ENCODE measurements around the gene FNBP1.

FNBP1 gene

GRCh38 chr9:129932303-129933151 lies 110.5 kb downstream of the FNBP1 start:
- peaks cover 3 to 40% (median 31%) of the 10 kb centered on the region in 5 donors for H3K4me1 ChIP-seq (ENCODE audit: control insufficient read depth in 5 of 5, insufficient read depth in 5 of 5, low read length in 5 of 5)

GRCh38 chr9:129930743-129931142 lies 112.2 kb downstream of the FNBP1 start:
- Histone ChIP-seq H3K9ac (ENCODE audit: low read length in 5 of 5) (no peak overlapping the region), H3K27ac (ENCODE audit: low read depth, low read length) (no peak overlapping the region), H3K4me3 (ENCODE audit: low read depth in 1 of 5, low read length in 5 of 5) (no peak overlapping the region), H3K9me3 (ENCODE audit: control insufficient read depth in 5 of 5, low read length in 5 of 5) (no peaks in the 10 kb centered on the region), H3K4me1 (ENCODE audit: control insufficient read depth in 5 of 5, insufficient read depth in 5 of 5, low read length in 5 of 5) (peaks cover 3 to 40% (median 31%) of the 10 kb centered on the region in 5 donors), H3K36me3 (ENCODE audit: control insufficient read depth in 5 of 5, insufficient read depth in 5 of 5, low read length in 5 of 5) (peaks cover 6 to 16% (median 11%) of the 10 kb centered on the region in 5 donors), H3K27me3 (ENCODE audit: control insufficient read depth in 5 of 5, insufficient read depth in 4 of 5, low read length in 5 of 5) (no peaks in the 10 kb centered on the region)

More at GRCh38 chr9:129932303-129933151, 110.5 kb downstream of the FNBP1 start:
- H3K4me3 ChIP-seq (ENCODE audit: low read depth in 1 of 5, low read length in 5 of 5) = peak overlapping the region in 2 of 5 donors; percentile 18 to 22
- peaks cover 0 to 5% (median 4%) of the 10 kb centered on the region in 5 donors for H3K36me3 ChIP-seq (ENCODE audit: control insufficient read depth in 5 of 5, insufficient read depth in 5 of 5, low read length in 5 of 5)
- no peaks in the 10 kb centered on the region for H3K9me3 ChIP-seq (ENCODE audit: control insufficient read depth in 5 of 5, low read length in 5 of 5)
- no peaks in the 10 kb centered on the region for H3K27me3 ChIP-seq (ENCODE audit: control insufficient read depth in 5 of 5, insufficient read depth in 4 of 5, low read length in 5 of 5)
- H3K9ac ChIP-seq (ENCODE audit: low read length in 5 of 5) = peak overlapping the region in 2 of 5 donors; percentile 13 to 62
- peak overlapping the region; percentile 64 for H3K27ac ChIP-seq (ENCODE audit: low read depth, low read length)

GRCh38 chr9:129929496-129930125 lies 113.4 kb downstream of the FNBP1 start:
- Histone ChIP-seq H3K4me3 (ENCODE audit: low read depth in 1 of 5, low read length in 5 of 5) (no peak overlapping the region), H3K9ac (ENCODE audit: low read length in 5 of 5) (no peak overlapping the region), H3K9me3 (ENCODE audit: control insufficient read depth in 5 of 5, low read length in 5 of 5) (no peaks in the 10 kb centered on the region), H3K4me1 (ENCODE audit: control insufficient read depth in 5 of 5, insufficient read depth in 5 of 5, low read length in 5 of 5) (peaks cover 3 to 30% (median 27%) of the 10 kb centered on the region in 5 donors), H3K27me3 (ENCODE audit: control insufficient read depth in 5 of 5, insufficient read depth in 4 of 5, low read length in 5 of 5) (no peaks in the 10 kb centered on the region), H3K36me3 (ENCODE audit: control insufficient read depth in 5 of 5, insufficient read depth in 5 of 5, low read length in 5 of 5) (peaks cover 9 to 22% (median 15%) of the 10 kb centered on the region in 5 donors), H3K27ac (ENCODE audit: low read depth, low read length) (no peak overlapping the region)

DNA sequence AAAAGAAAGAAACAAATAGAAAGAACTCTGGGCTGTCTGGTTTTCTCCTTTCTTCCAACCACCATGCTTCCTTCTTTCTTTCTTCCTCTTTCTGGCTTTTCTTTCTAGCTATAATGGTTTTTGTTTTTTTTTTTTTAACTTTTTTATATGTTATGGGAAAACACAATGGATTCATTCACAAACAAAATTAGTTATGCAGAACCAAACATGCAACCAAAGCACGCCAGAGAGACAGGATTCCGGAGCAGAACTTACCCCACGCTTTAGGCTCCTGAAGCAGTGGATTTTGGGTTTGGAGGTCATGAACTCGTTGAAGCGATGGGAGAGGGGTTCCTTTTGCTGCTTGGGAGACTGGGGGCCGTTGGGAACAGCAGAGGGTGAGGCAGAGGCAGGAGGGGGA lies 119.4 kb downstream of the FNBP1 start:
- Histone ChIP-seq H3K27me3 (ENCODE audit: control insufficient read depth in 5 of 5, insufficient read depth in 4 of 5, low read length in 5 of 5) (no peaks in the 10 kb centered on the region), H3K36me3 (ENCODE audit: control insufficient read depth in 5 of 5, insufficient read depth in 5 of 5, low read length in 5 of 5) (peaks cover 18 to 37% (median 24%) of the 10 kb centered on the region in 5 donors), H3K9ac (ENCODE audit: low read length in 5 of 5) (no peak overlapping the region), H3K4me3 (ENCODE audit: low read depth in 1 of 5, low read length in 5 of 5) (no peak overlapping the region), H3K27ac (ENCODE audit: low read depth, low read length) (no peak overlapping the region), H3K4me1 (ENCODE audit: control insufficient read depth in 5 of 5, insufficient read depth in 5 of 5, low read length in 5 of 5) (peaks cover 0 to under 1% (median 0%) of the 10 kb centered on the region in 5 donors), H3K9me3 (ENCODE audit: control insufficient read depth in 5 of 5, low read length in 5 of 5) (no peaks in the 10 kb centered on the region)

DNA sequence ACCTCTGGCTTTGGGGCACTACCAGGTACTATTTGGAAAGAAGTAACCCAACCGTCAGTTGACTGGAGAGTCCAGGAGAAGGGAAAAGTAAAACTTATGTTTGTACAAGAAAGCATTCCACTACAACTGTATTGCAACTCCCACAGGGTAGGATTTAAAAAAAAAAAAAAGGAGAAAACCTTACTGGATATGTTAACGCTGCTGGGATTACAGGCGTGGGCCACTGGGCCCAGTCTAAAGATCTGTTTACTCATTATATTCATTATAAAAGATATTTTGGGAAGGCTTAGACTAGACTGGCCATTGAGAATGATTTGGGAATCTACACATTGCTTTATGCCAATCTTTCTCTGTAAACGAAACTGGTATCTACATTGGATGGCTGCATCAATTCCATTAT lies 121.1 kb downstream of the FNBP1 start:
- H3K9ac ChIP-seq (ENCODE audit: low read length in 5 of 5) = no peak overlapping the region
- peaks cover 0 to 3% (median 0%) of the 10 kb centered on the region in 5 donors for H3K4me1 ChIP-seq (ENCODE audit: control insufficient read depth in 5 of 5, insufficient read depth in 5 of 5, low read length in 5 of 5)
- H3K9me3 ChIP-seq (ENCODE audit: control insufficient read depth in 5 of 5, low read length in 5 of 5) = no peaks in the 10 kb centered on the region
- H3K4me3 ChIP-seq (ENCODE audit: low read depth in 1 of 5, low read length in 5 of 5) = no peak overlapping the region
- no peak overlapping the region for H3K27ac ChIP-seq (ENCODE audit: low read depth, low read length)
- peaks cover 14 to 36% (median 22%) of the 10 kb centered on the region in 5 donors for H3K36me3 ChIP-seq (ENCODE audit: control insufficient read depth in 5 of 5, insufficient read depth in 5 of 5, low read length in 5 of 5)
- H3K27me3 ChIP-seq (ENCODE audit: control insufficient read depth in 5 of 5, insufficient read depth in 4 of 5, low read length in 5 of 5) = no peaks in the 10 kb centered on the region

DNA sequence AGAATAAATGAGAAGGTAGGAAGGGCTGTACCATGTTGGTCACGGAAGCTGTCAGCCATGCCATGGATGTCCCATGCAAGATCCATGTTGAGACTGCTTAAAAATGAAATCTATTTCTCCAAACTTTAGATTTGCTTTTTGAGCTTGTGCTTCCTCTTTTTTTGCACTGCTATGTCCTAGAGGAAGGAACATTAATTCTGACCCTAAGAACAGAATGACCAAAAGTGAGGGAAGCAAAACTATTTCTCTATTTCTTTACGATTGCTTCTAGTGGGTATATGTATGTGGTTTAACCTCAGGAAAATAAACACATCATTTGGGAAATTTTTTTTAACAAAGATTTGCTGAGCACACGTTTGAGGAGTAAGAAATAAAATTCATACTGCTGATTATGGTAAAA lies 123.1 kb downstream of the FNBP1 start:
- Histone ChIP-seq H3K9me3 (ENCODE audit: control insufficient read depth in 5 of 5, low read length in 5 of 5) (no peaks in the 10 kb centered on the region), H3K4me1 (ENCODE audit: control insufficient read depth in 5 of 5, insufficient read depth in 5 of 5, low read length in 5 of 5) (peaks cover 0 to 3% (median 0%) of the 10 kb centered on the region in 5 donors), H3K9ac (ENCODE audit: low read length in 5 of 5) (no peak overlapping the region), H3K4me3 (ENCODE audit: low read depth in 1 of 5, low read length in 5 of 5) (no peak overlapping the region), H3K27me3 (ENCODE audit: control insufficient read depth in 5 of 5, insufficient read depth in 4 of 5, low read length in 5 of 5) (no peaks in the 10 kb centered on the region), H3K27ac (ENCODE audit: low read depth, low read length) (no peak overlapping the region), H3K36me3 (ENCODE audit: control insufficient read depth in 5 of 5, insufficient read depth in 5 of 5, low read length in 5 of 5) (peaks cover 10 to 24% (median 17%) of the 10 kb centered on the region in 5 donors)

GRCh38 chr9:129919277-129919676 lies 123.7 kb downstream of the FNBP1 start:
- no peak overlapping the region for H3K4me3 ChIP-seq (ENCODE audit: low read depth in 1 of 5, low read length in 5 of 5)
- H3K27me3 ChIP-seq (ENCODE audit: control insufficient read depth in 5 of 5, insufficient read depth in 4 of 5, low read length in 5 of 5) = no peaks in the 10 kb centered on the region
- no peak overlapping the region for H3K9ac ChIP-seq (ENCODE audit: low read length in 5 of 5)
- no peaks in the 10 kb centered on the region for H3K9me3 ChIP-seq (ENCODE audit: control insufficient read depth in 5 of 5, low read length in 5 of 5)
- peaks cover 5 to 18% (median 11%) of the 10 kb centered on the region in 5 donors for H3K36me3 ChIP-seq (ENCODE audit: control insufficient read depth in 5 of 5, insufficient read depth in 5 of 5, low read length in 5 of 5)
- no peak overlapping the region for H3K27ac ChIP-seq (ENCODE audit: low read depth, low read length)
- peaks cover 0 to 3% (median 0%) of the 10 kb centered on the region in 5 donors for H3K4me1 ChIP-seq (ENCODE audit: control insufficient read depth in 5 of 5, insufficient read depth in 5 of 5, low read length in 5 of 5)

GRCh38 chr9:129918296-129918950 lies 124.6 kb downstream of the FNBP1 start:
- H3K4me3 ChIP-seq (ENCODE audit: low read depth in 1 of 5, low read length in 5 of 5) = no peak overlapping the region
- no peak overlapping the region for H3K9ac ChIP-seq (ENCODE audit: low read length in 5 of 5)
- H3K27ac ChIP-seq (ENCODE audit: low read depth, low read length) = no peak overlapping the region
- H3K4me1 ChIP-seq (ENCODE audit: control insufficient read depth in 5 of 5, insufficient read depth in 5 of 5, low read length in 5 of 5) = peaks cover 0 to 3% (median 0%) of the 10 kb centered on the region in 5 donors
- peaks cover 0 to 10% (median 8%) of the 10 kb centered on the region in 5 donors for H3K36me3 ChIP-seq (ENCODE audit: control insufficient read depth in 5 of 5, insufficient read depth in 5 of 5, low read length in 5 of 5)
- no peaks in the 10 kb centered on the region for H3K27me3 ChIP-seq (ENCODE audit: control insufficient read depth in 5 of 5, insufficient read depth in 4 of 5, low read length in 5 of 5)
- no peaks in the 10 kb centered on the region for H3K9me3 ChIP-seq (ENCODE audit: control insufficient read depth in 5 of 5, low read length in 5 of 5)

GRCh38 chr9:129916707-129917106 lies 126.3 kb downstream of the FNBP1 start:
- Histone ChIP-seq H3K4me3 (ENCODE audit: low read depth in 1 of 5, low read length in 5 of 5) (no peak overlapping the region), H3K9ac (ENCODE audit: low read length in 5 of 5) (no peak overlapping the region), H3K4me1 (ENCODE audit: control insufficient read depth in 5 of 5, insufficient read depth in 5 of 5, low read length in 5 of 5) (peaks cover 0 to 3% (median 0%) of the 10 kb centered on the region in 5 donors), H3K36me3 (ENCODE audit: control insufficient read depth in 5 of 5, insufficient read depth in 5 of 5, low read length in 5 of 5) (peaks cover 0 to 4% (median 3%) of the 10 kb centered on the region in 5 donors), H3K27me3 (ENCODE audit: control insufficient read depth in 5 of 5, insufficient read depth in 4 of 5, low read length in 5 of 5) (no peaks in the 10 kb centered on the region), H3K27ac (ENCODE audit: low read depth, low read length) (no peak overlapping the region), H3K9me3 (ENCODE audit: control insufficient read depth in 5 of 5, low read length in 5 of 5) (no peaks in the 10 kb centered on the region)

Data from subcutaneous abdominal adipose tissue (tissue), 5 donors.